SU-DHL-6 (cell line): ENCODE measurements around the gene AHI1.
"Not testable (repeated sequence)": the region's sequence is repeated elsewhere in the genome, so short reads cannot be mapped to it uniquely, and the experiment has no call there.

Experiments used
- H2AFZ ChIP-seq: fragments of 200-600 bp; sonication (generic); 2 replicates; pipeline ENCODE4 v1.6.1; 2014; ENCODE audit warnings: low read depth, mild to moderate bottlenecking, moderate library complexity, mixed read lengths, antibody characterized with exemption, low read length; ENCODE audit not compliant: severe bottlenecking
- H3F3A ChIP-seq: fragments of 200-600 bp; shearing (Covaris generic); 2 replicates; pipeline ENCODE4 v1.6.0; 2016; ENCODE audit warnings: antibody characterized with exemption, mild to moderate bottlenecking; ENCODE audit not compliant: insufficient read depth
- H3K27ac ChIP-seq: fragments of 200-600 bp; sonication (generic); 2 replicates; pipeline ENCODE4 v1.5.1; 2016; ENCODE audit warnings: low read depth, mild to moderate bottlenecking, low read length, moderate library complexity, mixed read lengths
- H3K27me3 ChIP-seq: fragments of 200-600 bp; sonication (generic), shearing (Covaris generic); 2 replicates; pipeline ENCODE4 v1.6.0; 2014; ENCODE audit warnings: mild to moderate bottlenecking, low read length
- H3K36me3 ChIP-seq: fragments of 200-600 bp; sonication (generic); 2 replicates; pipeline ENCODE4 v1.6.1; 2014; ENCODE audit warnings: mild to moderate bottlenecking, low read length, mixed read lengths
- H3K4me2 ChIP-seq: fragments of 300-600, 200-600 bp; shearing (Covaris generic), sonication (generic); 2 replicates; pipeline ENCODE4 v1.6.0; 2014; ENCODE audit warnings: low read length, low read depth, mild to moderate bottlenecking; ENCODE audit not compliant: poor library complexity, severe bottlenecking
- H3K4me3 ChIP-seq: fragments of 200-600 bp; sonication (generic); 2 replicates; pipeline ENCODE4 v1.5.1; 2014; ENCODE audit warnings: antibody characterized with exemption, low read length, mild to moderate bottlenecking, mixed read lengths; ENCODE audit not compliant: insufficient read depth, poor library complexity, severe bottlenecking
- H3K79me2 ChIP-seq: fragments of 200-600 bp; sonication (generic); 2 replicates; pipeline ENCODE4 v1.6.1; 2014; ENCODE audit warnings: mild to moderate bottlenecking, low read length, moderate library complexity; ENCODE audit not compliant: insufficient read depth
- H3K9ac ChIP-seq: fragments of 200-600 bp; sonication (generic); 2 replicates; pipeline ENCODE4 v1.7.0; 2014; ENCODE audit warnings: mild to moderate bottlenecking, low read length
- H3K9me2 ChIP-seq: fragments of 200-600 bp; sonication (generic); replicated peaks from 2 replicates; pipeline ENCODE4 v1.6.1; 2014; ENCODE audit warnings: low read length; ENCODE audit not compliant: insufficient read depth
- H3K9me3 ChIP-seq: fragments of 200-600 bp; sonication (generic); 2 replicates; pipeline ENCODE4 v1.6.1; 2014; ENCODE audit warnings: low read length, mixed read lengths; ENCODE audit not compliant: insufficient read depth
- H4K20me1 ChIP-seq: fragments of 200-600 bp; sonication (generic); 2 replicates; pipeline ENCODE4 v1.6.1; 2014; ENCODE audit warnings: low read depth, mild to moderate bottlenecking, antibody characterized with exemption, low read length, moderate library complexity, mixed read lengths
- EZH2phosphoT487 ChIP-seq: fragments of 200-600 bp; sonication (generic), shearing (Covaris generic); conservative IDR thresholded peaks from 2 replicates; pipeline ENCODE4 v1.6.1; 2018; ENCODE audit warnings: mild to moderate bottlenecking, antibody characterized with exemption, low read length, moderate library complexity, mixed read lengths
- TF ChIP-seq, protein P1 (sequence below): fragments of 200-600 bp; sonication (generic); IDR thresholded peaks from one replicate; pipeline ENCODE4 v1.5.1; 2017; ENCODE audit warnings: antibody characterized with exemption, mild to moderate bottlenecking, low read length, moderate library complexity; ENCODE audit not compliant: insufficient read depth, poor library complexity, severe bottlenecking

AHI1 gene

GRCh38 chr6:135251498-135252441 lies 245.8 kb downstream of the AHI1 start:
- Histone ChIP-seq H2AFZ (no peak overlapping the region), H3K27ac (no peak overlapping the region), H3K27me3 (no peaks in the 10 kb centered on the region), H3K4me3 (no peak overlapping the region), H3K9ac (no peak overlapping the region), H3F3A (no peaks in the 10 kb centered on the region), H3K9me2 (no peaks in the 10 kb centered on the region), H3K79me2 (no peaks in the 10 kb centered on the region), H3K4me2 (no peak overlapping the region), H3K9me3 (no peaks in the 10 kb centered on the region), H4K20me1 (no peaks in the 10 kb centered on the region), H3K36me3 (no peaks in the 10 kb centered on the region)
- TF ChIP-seq, protein P1, sequence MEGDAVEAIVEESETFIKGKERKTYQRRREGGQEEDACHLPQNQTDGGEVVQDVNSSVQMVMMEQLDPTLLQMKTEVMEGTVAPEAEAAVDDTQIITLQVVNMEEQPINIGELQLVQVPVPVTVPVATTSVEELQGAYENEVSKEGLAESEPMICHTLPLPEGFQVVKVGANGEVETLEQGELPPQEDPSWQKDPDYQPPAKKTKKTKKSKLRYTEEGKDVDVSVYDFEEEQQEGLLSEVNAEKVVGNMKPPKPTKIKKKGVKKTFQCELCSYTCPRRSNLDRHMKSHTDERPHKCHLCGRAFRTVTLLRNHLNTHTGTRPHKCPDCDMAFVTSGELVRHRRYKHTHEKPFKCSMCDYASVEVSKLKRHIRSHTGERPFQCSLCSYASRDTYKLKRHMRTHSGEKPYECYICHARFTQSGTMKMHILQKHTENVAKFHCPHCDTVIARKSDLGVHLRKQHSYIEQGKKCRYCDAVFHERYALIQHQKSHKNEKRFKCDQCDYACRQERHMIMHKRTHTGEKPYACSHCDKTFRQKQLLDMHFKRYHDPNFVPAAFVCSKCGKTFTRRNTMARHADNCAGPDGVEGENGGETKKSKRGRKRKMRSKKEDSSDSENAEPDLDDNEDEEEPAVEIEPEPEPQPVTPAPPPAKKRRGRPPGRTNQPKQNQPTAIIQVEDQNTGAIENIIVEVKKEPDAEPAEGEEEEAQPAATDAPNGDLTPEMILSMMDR = no peak
- TF ChIP-seq EZH2phosphoT487 = no peak

DNA sequence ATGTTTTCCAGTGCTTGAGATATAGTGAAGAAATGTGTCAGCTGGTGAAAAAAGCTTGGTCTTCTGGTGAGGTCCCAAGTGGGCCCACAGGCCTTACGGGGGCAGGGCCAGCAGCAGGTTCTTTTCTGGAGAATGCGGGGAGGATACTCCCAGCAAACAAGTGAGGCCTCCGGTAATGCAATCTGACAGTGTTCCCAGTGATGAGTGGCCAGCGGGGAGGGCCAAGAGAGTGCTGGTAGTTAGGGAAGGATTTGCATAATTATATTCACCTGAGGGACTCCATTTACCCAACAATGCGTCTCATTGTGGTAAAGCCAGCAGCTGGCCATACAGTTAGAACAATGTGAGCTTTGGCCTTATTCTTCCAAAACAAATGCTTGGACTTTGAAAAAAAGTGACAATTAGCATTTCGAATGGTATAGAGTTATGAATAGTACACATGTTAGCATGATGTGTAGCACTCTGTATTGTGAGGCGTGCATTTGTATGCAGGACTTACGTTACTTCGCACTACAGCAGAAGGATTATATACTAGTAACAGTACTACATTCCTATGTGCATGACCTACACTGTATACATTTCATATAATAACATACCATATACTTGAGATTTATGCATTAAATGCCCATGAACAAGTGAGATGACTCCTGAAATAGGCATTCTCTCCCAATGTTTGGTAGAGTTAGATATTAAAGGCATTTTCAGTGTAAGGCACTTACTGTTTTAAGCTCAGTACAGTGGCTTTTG lies 246.6 kb downstream of the AHI1 start:
- H3F3A ChIP-seq = no peaks in the 10 kb centered on the region
- H3K9me3 ChIP-seq = no peaks in the 10 kb centered on the region
- H4K20me1 ChIP-seq = no peaks in the 10 kb centered on the region
- H3K9ac ChIP-seq = no peak overlapping the region
- H3K27me3 ChIP-seq = no peaks in the 10 kb centered on the region
- H3K4me2 ChIP-seq = no peak overlapping the region
- H2AFZ ChIP-seq = no peak overlapping the region
- H3K36me3 ChIP-seq = no peaks in the 10 kb centered on the region
- H3K27ac ChIP-seq = no peak overlapping the region
- H3K9me2 ChIP-seq = no peaks in the 10 kb centered on the region
- H3K4me3 ChIP-seq = no peak overlapping the region
- TF ChIP-seq EZH2phosphoT487 = no peak
- TF ChIP-seq, protein P1 = no peak
- no peaks in the 10 kb centered on the region for H3K79me2 ChIP-seq

- H3K9me3 ChIP-seq = no peaks in the 10 kb centered on the region
- no peak overlapping the region for H3K4me2 ChIP-seq
- no peaks in the 10 kb centered on the region for H4K20me1 ChIP-seq
- no peaks in the 10 kb centered on the region for H3K79me2 ChIP-seq
- H3K27ac ChIP-seq = no peak overlapping the region
- no peak overlapping the region for H3K4me3 ChIP-seq
- H3K9me2 ChIP-seq = no peaks in the 10 kb centered on the region
- no peaks in the 10 kb centered on the region for H3K27me3 ChIP-seq
- no peaks in the 10 kb centered on the region for H3F3A ChIP-seq
- no peak overlapping the region for H2AFZ ChIP-seq
- TF ChIP-seq, protein P1 = no peak
- TF ChIP-seq EZH2phosphoT487 = no peak
- H3K9ac ChIP-seq = no peak overlapping the region
- H3K36me3 ChIP-seq = no peaks in the 10 kb centered on the region
Observed at GRCh38 chr6:135250234-135250633, 247.3 kb downstream of the AHI1 start.

DNA sequence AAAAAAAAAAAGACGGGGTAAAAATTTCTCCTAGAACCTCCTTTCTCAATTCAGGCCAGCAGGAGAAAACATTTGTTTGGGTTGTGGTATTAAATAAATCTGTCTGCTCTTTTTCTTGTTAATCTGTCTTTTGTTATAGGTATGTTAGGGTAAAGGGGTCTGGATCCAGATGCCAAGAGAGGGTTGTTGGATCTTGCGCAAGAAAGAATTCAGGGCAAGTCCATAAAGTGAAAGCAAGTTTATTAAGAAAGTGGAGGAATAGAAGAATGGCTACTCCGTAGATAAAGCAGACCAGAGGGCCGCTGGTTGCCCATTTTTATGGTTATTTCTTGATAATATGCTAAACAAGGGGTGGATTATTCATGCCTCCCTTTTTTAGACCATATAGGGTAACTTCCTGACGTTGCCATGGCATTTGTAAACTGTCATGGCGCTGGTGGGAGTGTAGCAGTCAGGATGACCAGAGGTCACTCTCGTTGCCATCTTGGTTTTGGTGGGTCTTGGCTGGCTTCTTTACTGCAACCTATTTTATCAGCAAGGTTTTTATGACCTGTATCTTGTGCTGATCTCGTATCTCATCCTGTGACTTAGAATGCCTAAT lies 251.0 kb downstream of the AHI1 start:
- H3F3A ChIP-seq, H3K27ac ChIP-seq, H3K36me3 ChIP-seq, H3K27me3 ChIP-seq, H4K20me1 ChIP-seq, H3K9me3 ChIP-seq, H3K79me2 ChIP-seq, H3K4me2 ChIP-seq, H2AFZ ChIP-seq, H3K9me2 ChIP-seq, H3K9ac ChIP-seq, H3K4me3 ChIP-seq: not testable (repeated sequence)
